GM21390 (cell line): Measurements from ENCODE around the gene GRID2.
"Not testable (repeated sequence)": the region's sequence is repeated elsewhere in the genome, so short reads cannot be mapped to it uniquely, and the experiment has no call there.

Source experiments
- ATAC-seq: cut with Tn5 transposase; IDR thresholded peaks from one replicate; pipeline ENCODE4 v1.9.1; 2021; ENCODE audit not compliant: unreplicated experiment

Gene GRID2

DNA sequence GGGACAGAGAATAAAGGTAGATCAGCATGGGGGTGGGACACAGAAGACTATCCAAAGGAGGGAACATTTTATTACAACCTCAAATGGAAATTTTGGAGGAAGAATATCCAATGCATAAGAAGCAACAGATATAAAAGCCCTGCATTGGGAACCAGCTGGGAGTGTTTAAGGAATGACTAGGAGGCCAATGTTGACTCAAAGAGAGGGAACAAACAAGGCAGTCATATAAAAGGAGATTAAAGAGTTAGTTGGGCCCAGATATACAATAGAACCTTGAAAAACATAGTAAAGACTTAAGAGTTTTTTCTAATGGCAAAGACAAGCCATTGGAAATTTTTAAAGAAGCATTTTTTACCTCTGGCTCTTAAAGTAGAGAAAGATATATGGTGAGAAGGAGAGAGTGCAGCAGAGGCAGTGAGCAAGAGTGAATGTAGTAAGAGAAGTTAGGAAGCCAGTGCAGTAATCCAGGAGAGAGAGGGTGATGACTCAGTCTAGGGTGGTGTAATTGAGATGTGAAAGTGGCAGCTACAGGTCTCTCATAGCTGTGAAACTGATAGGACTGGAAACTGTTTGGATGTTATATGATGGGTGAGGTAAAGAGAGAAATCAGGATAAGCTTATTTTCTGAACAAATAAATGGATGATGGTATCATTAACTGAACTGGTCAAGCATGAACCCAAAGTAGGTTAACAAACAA is 1342.6 kb downstream of the GRID2 start:
- no peak for ATAC-seq

DNA sequence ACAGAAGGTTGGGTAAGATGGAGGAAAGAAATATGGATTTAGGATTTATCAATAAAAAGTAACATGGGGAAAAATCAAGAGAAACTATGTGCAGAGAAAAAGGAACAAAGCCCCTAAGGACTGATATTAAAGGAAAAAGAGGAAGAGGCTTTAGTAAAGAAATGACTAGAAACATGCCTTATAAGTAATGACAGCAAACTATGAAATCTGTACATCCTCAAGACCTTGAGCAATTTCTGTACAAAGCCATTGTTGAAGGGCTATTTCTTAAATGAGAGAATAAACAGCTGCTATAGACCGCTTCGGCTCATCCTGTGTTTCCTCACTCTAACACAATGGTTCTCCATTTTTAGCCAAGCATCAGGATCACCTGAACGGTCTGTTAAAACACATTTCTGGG is 1344.5 kb downstream of the GRID2 start:
- ATAC-seq, result no peak

DNA sequence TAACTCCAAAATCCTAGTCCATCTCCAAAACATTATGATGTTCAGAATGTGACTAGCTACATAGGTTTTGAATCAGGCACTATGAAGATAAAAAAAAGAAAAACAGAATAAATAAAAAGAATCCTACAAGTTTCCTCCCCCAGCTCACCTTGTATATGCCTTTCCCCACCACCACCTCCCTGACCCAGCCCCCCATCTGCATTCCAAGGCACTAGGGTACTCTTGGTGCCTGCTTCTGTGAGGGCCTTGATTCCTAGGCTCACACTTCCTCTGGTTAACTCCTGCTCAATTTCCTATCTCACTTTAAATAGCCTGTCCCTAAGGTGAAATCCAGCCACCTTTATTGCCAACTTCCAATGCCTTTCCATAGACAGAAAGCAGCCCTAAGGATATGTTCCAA is 1346.1 kb downstream of the GRID2 start:
- ATAC-seq, result no peak

DNA sequence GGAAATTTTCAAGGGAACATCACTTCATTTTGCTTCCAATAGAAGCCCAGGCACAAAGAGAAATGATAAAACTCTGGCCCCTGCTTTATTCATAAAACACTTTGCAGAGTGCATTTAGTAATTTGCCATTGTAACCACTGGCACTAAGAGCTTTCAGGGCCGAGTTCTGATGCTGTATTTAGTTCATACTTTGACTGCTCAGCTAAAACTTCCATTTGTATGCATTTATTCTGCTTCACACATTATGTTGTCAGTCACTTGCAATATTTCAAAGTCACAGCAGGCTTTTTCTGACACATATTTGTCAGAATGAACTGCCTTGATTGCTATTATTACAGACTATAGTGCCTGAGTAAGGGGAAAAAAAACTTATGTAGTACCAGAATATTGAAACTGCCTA is 1350.4 kb downstream of the GRID2 start:
- ATAC-seq, result no peak

DNA sequence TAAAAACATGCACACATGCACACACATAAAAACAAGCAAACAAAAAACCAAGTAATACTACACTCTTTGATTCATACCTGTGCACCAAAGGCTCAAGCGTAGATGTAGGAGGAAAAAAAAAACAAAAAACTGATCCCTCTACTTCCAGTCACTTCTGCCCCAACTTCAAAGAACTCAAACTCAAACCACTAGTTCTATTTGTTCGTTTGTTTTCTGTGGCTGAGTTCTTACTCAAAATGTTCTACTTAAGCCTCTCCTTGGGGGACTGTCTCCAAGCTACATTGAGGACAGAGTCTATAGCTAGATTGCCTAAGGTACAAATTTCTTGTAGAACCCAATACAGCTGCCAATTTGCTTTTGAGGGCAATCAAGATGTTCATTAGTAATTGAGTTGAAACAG is 1353.8 kb downstream of the GRID2 start:
- ATAC-seq, result no peak

DNA sequence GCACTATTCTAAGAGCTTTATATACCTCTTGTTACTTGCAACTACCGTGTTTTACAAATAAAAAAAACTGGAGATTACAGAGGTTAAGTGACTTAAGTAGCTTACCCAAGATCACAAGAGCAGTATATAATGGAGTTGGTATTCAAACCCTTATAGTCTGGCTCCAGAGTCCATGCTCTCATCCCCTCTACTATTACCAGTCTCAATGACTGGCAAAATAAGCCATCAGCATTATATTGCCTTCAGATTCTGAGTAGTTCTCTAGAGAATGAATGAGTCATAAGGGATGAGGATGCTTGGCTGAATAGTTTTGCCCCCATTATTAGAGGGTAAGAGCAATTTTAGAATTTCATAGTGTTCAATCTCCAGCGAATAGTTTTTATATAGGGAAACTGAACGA is 1354.7 kb downstream of the GRID2 start:
- no peak for ATAC-seq

DNA sequence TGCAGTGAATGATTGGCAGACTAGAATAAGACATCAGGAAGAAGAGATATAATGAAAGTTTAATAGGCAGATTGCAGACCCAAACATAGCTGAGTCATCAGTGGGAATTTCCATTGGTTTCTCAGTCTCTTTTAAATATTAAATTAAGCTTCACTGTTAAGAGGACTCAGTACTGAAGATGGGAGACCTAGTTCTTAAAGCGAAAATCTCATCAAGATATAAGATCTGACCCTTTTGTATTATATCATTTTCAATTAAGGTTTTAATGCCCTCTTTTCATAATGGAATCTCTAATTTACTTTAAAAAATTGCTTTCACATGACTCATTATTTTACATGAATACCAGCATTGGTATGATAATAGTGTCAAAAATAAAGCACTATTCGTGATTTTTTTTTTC is 1355.9 kb downstream of the GRID2 start:
- no peak for ATAC-seq

DNA sequence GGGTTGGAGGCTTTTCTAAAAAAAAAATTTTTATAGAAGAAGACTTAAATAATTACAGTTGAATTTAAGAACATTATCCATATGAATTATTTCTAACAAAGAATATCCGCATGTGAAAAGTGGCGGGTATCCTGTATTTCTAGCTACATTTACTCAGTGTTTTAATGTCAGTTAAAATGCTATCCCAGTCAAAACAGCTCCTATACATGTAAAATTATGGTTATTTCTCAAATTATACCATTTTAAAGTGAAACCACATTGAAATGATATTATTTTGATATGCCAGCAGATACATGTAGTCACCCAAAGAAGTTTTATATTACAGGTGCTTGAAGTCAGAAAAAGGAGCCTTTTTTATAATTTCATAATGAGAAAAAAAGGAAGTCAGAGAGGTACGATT is 1356.3 kb downstream of the GRID2 start:
- ATAC-seq, result no peak

DNA sequence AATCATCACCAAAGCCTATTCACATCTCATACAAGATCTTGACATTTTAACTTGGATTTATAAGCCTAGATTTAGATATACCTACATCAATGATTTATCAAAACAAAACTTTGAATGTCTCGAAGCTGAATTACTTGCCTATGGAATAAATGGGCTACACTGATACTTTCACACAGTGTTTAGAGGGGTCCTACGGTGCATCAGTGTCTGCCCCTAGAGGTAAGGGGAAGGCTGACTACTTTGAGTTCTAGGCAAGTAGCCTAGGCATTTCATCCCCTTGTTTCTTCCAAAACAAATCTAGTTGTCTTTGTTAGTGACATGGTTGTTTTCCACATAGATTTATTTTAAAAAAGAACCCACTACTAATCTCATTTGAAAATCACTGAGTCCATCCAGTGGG is 1366.7 kb downstream of the GRID2 start:
- ATAC-seq, result no peak

DNA sequence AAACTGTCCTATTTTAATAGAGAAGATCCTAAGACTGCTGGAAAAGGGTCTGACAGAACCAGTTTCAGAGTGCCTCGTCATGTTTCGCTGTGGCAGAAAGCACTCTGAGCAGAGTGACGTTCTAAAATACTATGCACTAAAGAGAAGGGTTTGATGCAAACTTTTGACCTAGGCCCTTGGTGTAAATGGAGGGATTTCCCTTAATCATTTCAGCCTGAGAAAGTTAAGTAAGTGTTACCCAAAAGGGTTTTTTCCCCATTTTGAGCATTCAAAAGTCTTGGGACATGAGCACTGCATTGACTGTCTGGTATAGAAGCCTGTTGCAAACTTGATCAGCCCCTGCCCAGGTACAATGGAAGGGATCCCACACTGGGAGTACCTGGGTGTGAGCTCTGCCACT is 1367.3 kb downstream of the GRID2 start:
- ATAC-seq, result no peak

DNA sequence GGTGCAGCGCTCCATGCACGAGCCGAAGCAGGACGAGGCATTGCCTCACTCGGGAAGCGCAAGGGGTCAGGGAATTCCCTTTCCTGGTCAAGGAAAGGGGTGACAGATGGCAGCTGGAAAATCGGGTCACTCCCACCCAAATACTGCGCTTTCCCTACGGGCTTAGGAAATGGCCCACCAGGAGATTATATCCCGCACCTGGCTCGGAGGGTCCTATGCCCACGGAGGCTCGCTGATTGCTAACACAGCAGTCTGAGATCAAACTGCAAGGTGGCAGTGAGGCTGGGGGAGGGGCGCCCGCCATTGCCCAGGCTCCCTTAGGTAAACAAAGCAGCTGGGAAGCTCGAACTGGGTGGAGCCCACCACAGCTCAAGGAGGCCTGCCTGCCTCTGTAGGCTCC is 1373.2 kb downstream of the GRID2 start:
- not testable (repeated sequence) for ATAC-seq

DNA sequence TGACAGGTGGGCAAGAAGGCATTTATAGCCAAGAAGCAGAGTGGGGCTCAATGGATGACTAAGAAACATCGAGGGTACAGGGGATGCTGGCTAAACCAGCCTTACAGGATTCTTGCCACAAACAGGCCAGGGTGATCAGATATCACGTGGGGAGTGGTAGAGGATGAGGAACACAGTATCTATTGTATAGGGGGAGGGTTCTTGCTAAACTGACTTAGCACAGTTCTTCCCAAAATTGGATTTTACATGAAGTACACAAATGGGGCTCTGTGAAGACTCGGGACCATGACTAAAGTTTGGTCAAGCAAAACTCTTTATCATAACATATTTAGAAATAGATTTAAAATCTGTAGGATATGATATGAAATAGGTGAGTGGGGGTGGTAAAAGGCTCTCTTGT is 1380.8 kb downstream of the GRID2 start:
- no peak for ATAC-seq

DNA sequence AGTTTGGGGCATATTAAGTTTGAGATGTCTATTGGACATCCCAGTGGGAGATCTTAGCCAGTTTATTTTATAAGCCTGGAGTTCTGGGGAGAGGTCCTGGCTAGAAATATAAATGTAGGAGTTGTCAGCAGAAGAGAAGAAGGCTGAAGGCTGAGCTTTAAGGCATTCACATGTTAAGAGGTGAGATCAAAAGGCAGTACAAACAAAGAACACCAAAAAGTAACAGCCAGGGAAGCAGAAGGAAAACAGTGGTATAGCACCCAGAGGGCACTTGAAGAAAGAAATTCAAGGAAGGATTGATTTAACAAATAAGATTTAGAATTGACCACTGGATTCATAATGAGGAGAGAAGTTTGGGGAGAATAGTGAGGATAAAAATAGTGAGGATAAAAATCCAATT is 1383.5 kb downstream of the GRID2 start:
- no peak for ATAC-seq

DNA sequence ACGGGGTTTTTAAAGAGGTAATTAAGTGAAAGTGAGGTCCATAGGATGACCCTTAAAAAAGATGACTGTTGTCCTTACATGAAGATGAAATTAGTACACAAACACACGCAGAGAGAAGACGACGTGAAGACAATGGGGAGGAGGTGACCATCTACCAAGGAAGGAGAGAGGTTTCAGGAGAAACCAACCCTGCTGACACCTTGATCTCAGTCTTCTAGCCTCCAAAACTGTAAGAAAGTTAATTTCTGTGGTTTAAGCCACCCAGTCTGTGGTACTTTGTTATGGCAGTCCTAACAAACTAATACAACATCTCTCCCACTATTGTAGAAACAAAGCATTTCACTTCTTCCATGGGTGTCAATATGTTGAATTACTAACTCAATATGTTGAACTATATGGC is 1385.2 kb downstream of the GRID2 start:
- no peak for ATAC-seq

DNA sequence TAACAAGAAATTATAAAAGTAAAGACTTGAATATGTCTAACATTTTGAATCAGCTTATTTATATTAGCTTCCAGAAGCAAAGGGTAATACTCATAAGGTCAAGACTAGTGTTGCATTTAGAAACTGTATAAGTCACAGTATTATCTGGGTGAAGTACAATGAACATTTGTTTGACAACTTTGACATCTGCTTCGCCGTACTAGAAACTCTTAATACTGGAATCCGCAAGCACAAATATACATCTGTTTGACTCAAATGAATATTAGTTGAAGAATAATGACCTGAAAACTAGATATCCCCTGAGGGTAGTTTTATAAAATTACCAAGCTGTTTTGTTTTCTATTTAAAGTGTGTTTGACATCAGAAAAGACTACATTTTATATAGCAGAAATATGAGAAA is 1389.4 kb downstream of the GRID2 start:
- no peak for ATAC-seq

DNA sequence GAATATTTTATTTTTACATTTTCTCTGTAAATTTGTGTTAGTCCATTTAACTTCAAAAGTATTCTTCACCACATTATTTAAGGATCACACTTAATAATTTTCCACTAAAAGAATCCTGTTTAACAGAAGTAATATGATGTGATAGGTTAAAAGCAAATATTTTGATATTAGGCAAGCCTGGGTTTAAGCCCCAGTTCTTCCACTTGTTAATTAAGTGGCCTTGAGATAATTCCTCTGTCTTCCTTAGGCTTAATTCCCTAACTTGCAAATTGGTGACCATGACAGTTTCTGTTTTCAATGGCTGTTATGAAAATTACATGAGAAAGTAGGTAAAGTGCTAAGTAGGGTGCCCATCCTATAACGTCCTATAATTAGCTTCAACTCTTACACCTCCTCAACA is 1394.9 kb downstream of the GRID2 start:
- ATAC-seq, result no peak

DNA sequence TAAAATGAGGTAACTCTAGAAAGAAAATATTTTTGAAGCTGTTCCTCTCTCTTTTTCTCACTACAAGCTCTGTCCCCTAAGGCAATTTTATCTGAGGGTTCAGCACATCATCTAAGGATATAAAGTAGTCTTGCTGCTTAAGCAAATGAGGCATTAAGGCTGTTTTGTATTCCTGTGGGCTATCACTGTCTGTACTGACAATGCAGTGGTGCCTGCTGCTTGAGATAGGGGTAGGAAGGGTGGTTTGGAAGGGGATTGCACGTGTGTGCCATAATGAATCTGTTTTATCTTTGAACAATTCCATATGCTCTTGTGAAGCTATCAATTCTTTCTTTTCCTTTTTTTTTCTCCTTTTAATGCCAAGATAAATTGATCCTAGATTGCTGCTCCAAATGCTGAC is 1396.8 kb downstream of the GRID2 start:
- no peak for ATAC-seq

DNA sequence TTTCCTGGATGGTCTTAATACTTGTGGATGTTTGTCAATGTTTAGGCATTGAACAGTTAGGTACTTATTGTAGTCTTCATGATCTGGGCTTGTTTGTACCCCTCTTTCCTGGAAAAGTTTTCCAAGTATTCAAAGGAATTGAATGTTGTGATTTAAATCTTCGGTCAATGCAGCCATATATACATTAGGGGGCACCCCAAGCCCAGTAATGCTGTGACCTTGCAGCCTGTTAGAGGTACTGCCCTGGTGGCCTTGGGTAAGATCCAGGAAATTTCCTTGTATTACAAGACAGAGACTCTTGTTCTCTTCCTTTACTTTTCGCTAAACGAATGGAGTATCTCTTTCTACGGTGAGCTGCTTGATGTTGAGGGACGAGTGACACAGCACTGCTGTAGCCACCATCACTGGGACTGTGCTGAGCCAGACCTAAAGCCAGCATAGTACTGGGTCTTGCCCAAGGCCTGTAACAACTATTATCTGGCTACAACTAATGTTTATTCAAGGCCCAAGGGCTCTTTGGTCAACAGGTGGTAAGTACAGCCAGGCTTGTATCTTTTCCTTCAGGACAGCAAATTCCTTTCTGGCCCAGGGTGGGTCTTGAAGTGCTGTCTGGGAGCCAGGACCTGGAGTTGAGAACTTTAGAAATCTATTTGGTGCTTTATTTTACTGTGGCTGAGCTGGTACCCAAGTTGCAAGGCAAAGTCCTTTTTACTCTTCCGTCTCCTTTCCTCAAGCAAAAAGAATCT is 1406.5 kb downstream of the GRID2 start:
- peak; percentile 82 for ATAC-seq

DNA sequence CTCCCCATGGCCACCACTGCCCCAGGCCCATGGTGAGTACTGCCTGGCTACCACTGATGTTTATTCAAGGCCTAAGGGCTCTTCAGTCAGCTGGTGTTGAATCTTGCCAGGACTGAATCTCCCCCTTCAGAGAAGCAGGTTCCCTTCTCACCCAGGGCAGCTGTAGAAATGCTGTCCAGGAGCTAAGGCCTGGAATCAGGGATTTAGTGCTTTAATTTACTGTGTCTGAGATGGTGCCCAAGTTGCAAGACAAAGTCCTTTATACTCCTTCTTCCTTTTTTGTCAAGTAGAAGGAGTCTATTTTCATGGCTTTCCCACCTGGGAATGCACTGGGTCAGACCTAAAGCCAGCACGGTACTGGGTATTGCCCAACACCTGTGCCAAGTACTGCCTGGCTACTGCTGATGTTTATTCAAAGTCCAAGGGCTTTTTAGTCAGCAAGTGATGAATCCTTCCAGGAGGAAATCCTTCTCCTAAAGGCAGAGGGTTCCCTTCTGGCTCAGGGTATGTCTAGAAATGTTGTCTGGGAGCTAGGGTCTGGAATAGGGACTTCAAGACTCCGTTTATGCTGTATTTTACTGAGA is 1407.2 kb downstream of the GRID2 start:
- ATAC-seq, result no peak

DNA sequence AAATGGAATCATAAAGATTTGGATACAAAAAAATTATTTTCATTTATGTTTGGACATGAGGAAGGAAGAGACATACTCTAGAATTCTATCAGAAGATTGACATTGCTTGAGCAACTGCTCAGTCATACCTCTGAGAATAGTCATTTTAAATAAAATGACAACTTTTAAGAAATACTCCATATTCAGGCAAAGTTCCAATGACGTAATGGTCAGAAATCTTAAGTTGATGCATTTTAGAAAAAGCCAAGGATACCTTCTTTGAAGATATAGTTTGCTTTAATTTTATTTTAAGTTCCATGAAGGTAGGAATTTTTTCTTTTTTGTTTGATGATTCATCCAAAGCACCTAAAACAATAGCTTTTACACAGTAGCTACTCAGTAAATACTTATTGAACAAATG is 1414.5 kb downstream of the GRID2 start:
- ATAC-seq, result no peak

DNA sequence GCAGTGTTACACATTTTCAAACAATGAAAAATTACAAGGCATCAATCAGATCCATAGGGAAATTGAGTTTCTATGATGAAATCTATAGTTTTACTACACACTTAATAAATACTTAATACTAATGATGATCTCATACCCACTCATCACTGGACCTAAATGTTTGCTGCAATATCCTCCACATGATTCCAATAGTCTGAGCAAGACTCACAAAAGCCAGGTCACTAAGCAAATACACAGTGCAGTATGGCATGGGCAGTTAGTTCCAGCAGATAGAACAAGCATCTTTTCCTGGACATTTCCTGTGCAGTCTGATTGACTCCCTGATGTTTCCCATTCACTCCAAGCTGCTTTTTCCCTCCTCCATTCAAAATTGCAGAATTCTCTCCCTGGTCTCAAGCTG is 1415.8 kb downstream of the GRID2 start:
- no peak for ATAC-seq

DNA sequence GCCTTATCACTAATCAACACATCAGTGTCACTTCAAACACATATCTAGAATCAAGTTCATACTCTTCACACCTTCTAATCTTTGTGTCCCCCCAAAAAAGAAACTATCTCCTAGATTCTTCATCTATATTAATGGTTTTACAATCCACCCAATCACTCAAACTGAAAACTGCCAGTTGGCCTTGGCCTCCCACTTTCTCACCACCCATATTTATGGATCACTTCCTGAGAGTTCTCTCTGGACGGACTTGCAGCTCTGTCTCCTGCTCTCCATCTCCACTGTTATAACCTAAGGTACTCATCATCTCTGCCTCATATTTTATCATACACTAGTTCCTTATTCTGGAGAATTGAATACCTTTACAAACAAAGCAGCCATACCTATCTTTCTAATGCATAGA is 1418.7 kb downstream of the GRID2 start:
- ATAC-seq, result no peak

DNA sequence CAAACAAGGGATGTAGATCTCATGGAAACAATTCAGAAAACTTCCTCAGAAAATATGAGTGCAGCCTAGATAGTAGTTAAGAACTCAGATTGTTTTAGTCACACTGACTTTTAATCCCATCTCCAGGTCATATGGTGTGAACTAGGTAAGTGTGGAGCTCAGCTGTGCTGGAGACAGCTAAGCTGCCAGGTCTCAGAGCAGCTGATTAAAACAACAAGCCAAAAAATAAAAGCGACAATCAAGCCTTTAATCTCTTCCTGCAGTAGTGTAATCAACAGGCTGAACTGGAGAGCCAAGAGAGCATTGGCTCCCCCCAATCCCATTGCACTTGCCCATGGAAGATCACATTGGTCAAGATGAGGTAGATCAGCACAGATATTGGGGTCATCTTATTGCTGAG is 1426.5 kb downstream of the GRID2 start:
- ATAC-seq, result no peak
